Vagina (tissue), 2 donors: ENCODE results near the gene HPS3. TPM values are rescaled to one million over a fixed set of nuclear protein-coding genes. Genes with fewer than 3 reads are reported as not detected.
"Not testable (repeated sequence)": the region's sequence is repeated elsewhere in the genome, so short reads cannot be mapped to it uniquely, and the experiment has no call there.

Experiments used
- DNase-seq, 2 donors: peaks; one replicate each; pipeline ENCODE4 v3.0.0-alpha.2; 2017; ENCODE audit errors: extremely low spot score in 2 of 2
- H3K27ac ChIP-seq: fragments of 200-600 bp; sonication (generic); one replicate; pipeline ENCODE4 v1.5.1; 2019
- H3K27me3 ChIP-seq: fragments of 200-600 bp; sonication (generic); one replicate; pipeline ENCODE4 v1.5.1; 2019
- H3K36me3 ChIP-seq, 2 donors: fragments of 200-600 bp; sonication (generic); one replicate each; pipeline ENCODE4 v1.5.1; 2017 to 2019
- H3K4me1 ChIP-seq: fragments of 200-600 bp; sonication (generic); one replicate; pipeline ENCODE4 v1.5.1; 2019
- H3K4me3 ChIP-seq, 2 donors: fragments of 200-600 bp; sonication (generic); 1 replicate in 1 of 2; 2 replicates in 1 of 2; pipeline ENCODE4 v1.5.1; 2016 to 2019
- H3K9me3 ChIP-seq: fragments of 200-600 bp; sonication (generic); one replicate; pipeline ENCODE4 v1.5.1; 2019
- CTCF ChIP-seq, 3 experiments: fragments of 450-650 bp in 2 of 3; fragments of 200-600 bp in 1 of 3; sonication (generic) in 1 of 3; IDR thresholded peaks; one replicate each; pipeline ENCODE4 v1.5.1; 2017 to 2019; ENCODE audit warnings: antibody characterized with exemption in 3 of 3, mild to moderate bottlenecking in 2 of 3, moderate library complexity in 2 of 3
- POLR2A ChIP-seq, 2 donors: fragments of 450-650 bp; IDR thresholded peaks; one replicate each; pipeline ENCODE4 v1.6.1; 2017; ENCODE audit warnings: antibody characterized with exemption in 2 of 2, mild to moderate bottlenecking in 2 of 2, moderate library complexity in 2 of 2
- POLR2AphosphoS5 ChIP-seq, 2 donors: sonication (generic); formaldehyde crosslinking; IDR thresholded peaks; one replicate each; pipeline ENCODE4 v1.9.0; 2017; ENCODE audit warnings: antibody characterized with exemption in 2 of 2, mild to moderate bottlenecking in 2 of 2, low read depth in 1 of 2; ENCODE audit not compliant: insufficient read depth in 1 of 2
- intact Hi-C: fragments of 100-400 bp; cut with DNase I; formaldehyde crosslinking; loops from one replicate; pipeline ENCODE4 v1.15.1; 2023
- total RNA-seq: library from RNA; depleted of rRNA; stranded (reverse); fragments of >200 nt; gene quantifications from one replicate; pipeline ENCODE4 v1.2.3, GENCODE V29; 2016

Gene HPS3
- total RNA-seq, 1 donor from 2014 or later, result 25.5 TPM

DNA sequence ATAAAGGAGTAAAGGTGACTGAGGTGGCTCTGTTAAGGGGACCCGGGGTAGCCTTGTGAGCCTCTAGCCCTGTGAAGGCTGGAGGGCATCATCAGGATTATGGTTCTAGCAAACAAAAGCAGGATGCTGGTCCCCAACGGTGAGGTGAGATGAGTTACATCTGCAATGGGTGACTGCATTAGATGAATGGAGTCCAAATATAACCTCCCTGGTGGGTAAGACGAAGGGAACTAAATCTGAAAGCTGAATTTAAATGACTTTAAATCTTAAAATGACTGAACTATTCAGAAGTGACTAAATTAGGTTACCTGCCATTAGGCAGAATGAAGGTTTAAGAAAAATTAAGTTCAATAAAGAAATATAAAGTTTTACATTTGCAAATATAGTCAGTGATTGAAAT is 38.5 kb upstream of the HPS3 start:
- no peaks in the 10 kb centered on the region for H3K9me3 ChIP-seq
- H3K27me3 ChIP-seq, result no peaks in the 10 kb centered on the region
- DNase-seq, result no peak
- no peaks in the 10 kb centered on the region for H3K36me3 ChIP-seq
- no peaks in the 10 kb centered on the region for H3K4me1 ChIP-seq
- intact Hi-C loops, result no loop called here
- H3K4me3 ChIP-seq, result no peak overlapping the region
- no peak for TF ChIP-seq POLR2A (IDR thresholded peaks at IDR 0.05)
- no peak for TF ChIP-seq CTCF (IDR thresholded peaks at IDR 0.05)
- no peak for TF ChIP-seq POLR2AphosphoS5 (IDR thresholded peaks at IDR 0.05; ENCODE audit: insufficient read depth in 1 of 2, low read depth in 1 of 2)
- no peak overlapping the region for H3K27ac ChIP-seq

- TF ChIP-seq CTCF (IDR thresholded peaks at IDR 0.05), result no peak
- no peak for TF ChIP-seq POLR2AphosphoS5 (IDR thresholded peaks at IDR 0.05; ENCODE audit: insufficient read depth in 1 of 2, low read depth in 1 of 2)
- no peak for TF ChIP-seq POLR2A (IDR thresholded peaks at IDR 0.05)
- H3K27ac ChIP-seq, result no peak overlapping the region
- intact Hi-C loops, result no loop called here
- H3K9me3 ChIP-seq, result no peaks in the 10 kb centered on the region
- no peak for DNase-seq
- H3K36me3 ChIP-seq, result no peaks in the 10 kb centered on the region
- no peak overlapping the region for H3K4me3 ChIP-seq
- no peaks in the 10 kb centered on the region for H3K27me3 ChIP-seq
- no peaks in the 10 kb centered on the region for H3K4me1 ChIP-seq
Measured at GRCh38 chr3:149091983-149092382, 37.5 kb upstream of the HPS3 start.

GRCh38 chr3:149095487-149095886 is 34.0 kb upstream of the HPS3 start:
- Histone ChIP-seq H3K4me3 (no peak overlapping the region), H3K36me3 (no peaks in the 10 kb centered on the region), H3K27ac (no peak overlapping the region), H3K4me1 (no peaks in the 10 kb centered on the region), H3K27me3 (no peaks in the 10 kb centered on the region), H3K9me3 (no peaks in the 10 kb centered on the region)
- no peak for TF ChIP-seq CTCF (IDR thresholded peaks at IDR 0.05)
- TF ChIP-seq POLR2A (IDR thresholded peaks at IDR 0.05), result no peak
- intact Hi-C loops, result no loop called here
- no peak for DNase-seq

DNA sequence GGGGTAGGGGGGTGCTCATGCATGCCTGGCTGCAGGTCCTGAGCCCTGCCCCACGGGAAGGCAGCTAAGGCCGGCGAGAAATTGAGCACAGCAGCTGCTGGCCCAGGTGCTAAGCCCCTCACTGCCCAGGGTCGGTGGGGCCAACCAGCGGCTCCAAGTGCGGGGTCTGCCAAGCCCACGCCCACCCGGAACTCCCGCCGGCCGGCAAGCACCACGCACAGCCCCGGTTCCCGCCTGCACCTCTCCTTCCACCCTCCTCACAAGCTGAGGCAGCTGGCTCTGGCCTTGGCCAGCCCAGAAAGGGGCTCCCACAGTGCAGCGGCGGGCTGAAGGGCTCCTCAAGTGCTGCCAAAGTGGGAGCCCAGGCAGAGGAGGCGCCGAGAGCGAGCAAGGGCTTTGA is 31.5 kb upstream of the HPS3 start:
- H3K36me3 ChIP-seq, H3K27me3 ChIP-seq, H3K4me1 ChIP-seq, DNase-seq, H3K27ac ChIP-seq, H3K9me3 ChIP-seq, H3K4me3 ChIP-seq, intact Hi-C loops: not testable (repeated sequence)

DNA sequence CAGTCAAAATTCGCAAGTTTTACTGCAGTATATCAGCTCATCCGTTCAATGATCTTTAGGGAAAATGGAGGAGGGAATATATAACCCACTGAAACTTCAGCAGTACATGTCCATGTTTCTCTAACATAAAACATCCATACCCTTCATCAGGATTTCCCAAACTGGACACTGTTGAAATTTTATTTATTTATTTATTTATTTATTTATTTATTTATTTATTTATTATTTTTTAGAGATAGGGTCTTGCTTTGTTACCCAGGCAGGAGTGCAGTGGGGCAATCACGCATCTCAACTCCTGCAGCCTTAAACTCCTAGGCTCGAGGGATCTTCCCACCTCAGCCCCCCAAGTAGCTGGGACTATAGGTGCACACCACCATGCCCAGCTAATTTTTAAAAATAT is 28.3 kb upstream of the HPS3 start:
- Histone ChIP-seq H3K4me3 (no peak overlapping the region), H3K36me3 (no peaks in the 10 kb centered on the region), H3K4me1 (no peaks in the 10 kb centered on the region), H3K9me3 (no peaks in the 10 kb centered on the region), H3K27me3 (no peaks in the 10 kb centered on the region), H3K27ac (no peak overlapping the region)
- intact Hi-C loops, result no loop called here
- TF ChIP-seq CTCF (IDR thresholded peaks at IDR 0.05), result no peak
- TF ChIP-seq POLR2AphosphoS5 (IDR thresholded peaks at IDR 0.05; ENCODE audit: insufficient read depth in 1 of 2, low read depth in 1 of 2), result no peak
- TF ChIP-seq POLR2A (IDR thresholded peaks at IDR 0.05), result no peak
- DNase-seq, result no peak

- no peaks in the 10 kb centered on the region for H3K4me1 ChIP-seq
- no peaks in the 10 kb centered on the region for H3K9me3 ChIP-seq
- H3K27me3 ChIP-seq, result no peaks in the 10 kb centered on the region
- intact Hi-C loops, result no loop called here
- no peaks in the 10 kb centered on the region for H3K36me3 ChIP-seq
- TF ChIP-seq POLR2A (IDR thresholded peaks at IDR 0.05), result no peak
- TF ChIP-seq POLR2AphosphoS5 (IDR thresholded peaks at IDR 0.05; ENCODE audit: insufficient read depth in 1 of 2, low read depth in 1 of 2), result no peak
- TF ChIP-seq CTCF (IDR thresholded peaks at IDR 0.05), result no peak
- no peak overlapping the region for H3K4me3 ChIP-seq
- H3K27ac ChIP-seq, result no peak overlapping the region
- DNase-seq, result no peak
Measured at GRCh38 chr3:149101641-149102040, 27.8 kb upstream of the HPS3 start.
